ENCODE results near the gene RBMS2.
"Not testable (repeated sequence)": the region's sequence is repeated elsewhere in the genome, so short reads cannot be mapped to it uniquely, and the experiment has no call there.

Gene RBMS2, protein sequence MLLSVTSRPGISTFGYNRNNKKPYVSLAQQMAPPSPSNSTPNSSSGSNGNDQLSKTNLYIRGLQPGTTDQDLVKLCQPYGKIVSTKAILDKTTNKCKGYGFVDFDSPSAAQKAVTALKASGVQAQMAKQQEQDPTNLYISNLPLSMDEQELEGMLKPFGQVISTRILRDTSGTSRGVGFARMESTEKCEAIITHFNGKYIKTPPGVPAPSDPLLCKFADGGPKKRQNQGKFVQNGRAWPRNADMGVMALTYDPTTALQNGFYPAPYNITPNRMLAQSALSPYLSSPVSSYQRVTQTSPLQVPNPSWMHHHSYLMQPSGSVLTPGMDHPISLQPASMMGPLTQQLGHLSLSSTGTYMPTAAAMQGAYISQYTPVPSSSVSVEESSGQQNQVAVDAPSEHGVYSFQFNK

GRCh38 chr12:56521590-56522371 is at the start of gene RBMS2:
RBMS2 (plus strand) TSS chr12:56521820; CDS start chr12:56522024, 204 bp downstream.
- peak; percentile 91 for DNase-seq (ENCODE audit: low spot score)

DNA sequence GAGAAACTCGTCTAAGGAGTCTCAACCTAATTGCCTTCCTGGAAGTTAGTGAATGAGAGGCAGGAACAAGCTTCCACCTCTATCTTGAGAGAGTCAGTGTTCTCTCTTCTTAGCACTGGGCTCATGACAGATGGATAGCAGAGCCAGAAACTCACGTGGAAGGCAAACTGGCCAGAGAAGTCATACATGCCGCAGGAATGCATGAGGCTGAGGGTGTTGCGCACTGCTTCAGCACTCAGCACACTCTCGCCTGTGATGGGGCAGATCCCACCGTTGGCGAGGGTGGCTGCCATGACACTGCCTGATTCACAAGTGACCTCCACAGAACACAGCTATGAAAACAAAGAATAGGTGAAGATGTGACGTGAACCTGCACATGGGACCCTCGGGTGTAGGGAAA is 47.2 kb upstream of the RBMS2 start:
- no peak for DNase-seq (ENCODE audit: low spot score)

- DNase-seq (ENCODE audit: low spot score): no peak
Measured at GRCh38 chr12:56476143-56476542, 45.5 kb upstream of the RBMS2 start.

- DNase-seq (ENCODE audit: low spot score): peak; percentile 21
Measured at GRCh38 chr12:56476972-56477432, 44.6 kb upstream of the RBMS2 start.

DNA sequence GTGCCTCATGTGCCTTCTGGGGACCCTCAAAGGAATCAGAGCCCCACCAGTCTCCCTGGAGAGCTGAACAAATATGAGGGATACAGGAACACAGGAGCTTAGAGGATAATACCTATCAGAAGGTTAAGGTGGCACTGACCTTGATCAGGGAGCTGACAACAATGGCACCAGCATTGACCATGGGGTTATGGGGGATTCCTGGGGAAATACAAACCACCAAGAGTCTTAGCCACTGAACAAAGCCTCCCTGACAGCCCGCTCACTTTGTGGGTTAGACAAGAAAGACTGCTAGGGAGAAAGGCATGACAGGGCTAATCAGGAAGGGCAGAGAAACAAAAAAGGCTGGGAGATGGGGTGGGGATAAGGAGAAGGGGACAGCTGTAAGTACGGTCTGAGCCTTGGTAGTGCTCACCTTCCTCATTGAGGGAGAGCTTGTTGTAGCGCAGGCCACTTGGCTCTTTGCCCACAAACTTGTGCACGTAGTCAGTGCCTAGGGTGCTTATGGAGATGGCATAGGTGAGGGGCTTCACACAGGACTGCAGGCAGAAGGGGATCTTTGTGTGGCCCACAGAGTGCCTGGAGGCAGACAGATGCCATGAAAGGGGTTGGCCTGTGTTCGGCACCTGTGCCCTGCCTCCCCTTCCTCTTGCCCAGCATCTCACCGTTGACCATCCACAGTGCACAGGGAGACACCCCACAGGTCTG is 43.9 kb upstream of the RBMS2 start:
- DNase-seq (ENCODE audit: low spot score): no peak

DNA sequence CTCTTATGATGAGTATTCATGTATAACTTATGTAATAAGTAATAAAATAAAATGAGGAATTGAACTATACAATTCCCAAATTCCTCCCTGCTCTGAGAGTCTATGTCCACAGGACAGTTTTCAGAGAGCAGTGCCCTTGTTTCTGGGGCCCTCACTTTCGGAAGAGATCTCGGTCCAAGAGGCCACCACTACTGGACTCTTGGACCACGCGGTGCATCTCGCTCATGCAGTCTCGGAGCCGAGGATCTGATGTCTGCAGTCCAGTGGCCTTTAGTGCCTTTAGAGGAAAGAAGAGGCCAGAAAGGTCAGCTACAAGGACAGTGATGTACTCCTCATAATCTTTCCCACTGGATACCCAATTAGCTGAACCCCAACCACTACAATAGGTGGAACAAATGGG is 42.0 kb upstream of the RBMS2 start:
- no peak for DNase-seq (ENCODE audit: low spot score)

GRCh38 chr12:56484566-56484965 is 37.1 kb upstream of the RBMS2 start:
- no peak for DNase-seq (ENCODE audit: low spot score)

GRCh38 chr12:56486694-56487093 is 34.9 kb upstream of the RBMS2 start:
- DNase-seq (ENCODE audit: low spot score): no peak

GRCh38 chr12:56487448-56488040 is 34.1 kb upstream of the RBMS2 start:
- DNase-seq (ENCODE audit: low spot score): peak; percentile 32

- peak; percentile 87 for DNase-seq (ENCODE audit: low spot score)
Measured at GRCh38 chr12:56488041-56488955, 33.3 kb upstream of the RBMS2 start, which contains the start of gene GLS2. GLS2 (minus strand) TSS chr12:56488161; CDS start chr12:56488118, 43 bp downstream.

- DNase-seq (ENCODE audit: low spot score): no peak
Measured at GRCh38 chr12:56490360-56490759, 31.3 kb upstream of the RBMS2 start.

DNA sequence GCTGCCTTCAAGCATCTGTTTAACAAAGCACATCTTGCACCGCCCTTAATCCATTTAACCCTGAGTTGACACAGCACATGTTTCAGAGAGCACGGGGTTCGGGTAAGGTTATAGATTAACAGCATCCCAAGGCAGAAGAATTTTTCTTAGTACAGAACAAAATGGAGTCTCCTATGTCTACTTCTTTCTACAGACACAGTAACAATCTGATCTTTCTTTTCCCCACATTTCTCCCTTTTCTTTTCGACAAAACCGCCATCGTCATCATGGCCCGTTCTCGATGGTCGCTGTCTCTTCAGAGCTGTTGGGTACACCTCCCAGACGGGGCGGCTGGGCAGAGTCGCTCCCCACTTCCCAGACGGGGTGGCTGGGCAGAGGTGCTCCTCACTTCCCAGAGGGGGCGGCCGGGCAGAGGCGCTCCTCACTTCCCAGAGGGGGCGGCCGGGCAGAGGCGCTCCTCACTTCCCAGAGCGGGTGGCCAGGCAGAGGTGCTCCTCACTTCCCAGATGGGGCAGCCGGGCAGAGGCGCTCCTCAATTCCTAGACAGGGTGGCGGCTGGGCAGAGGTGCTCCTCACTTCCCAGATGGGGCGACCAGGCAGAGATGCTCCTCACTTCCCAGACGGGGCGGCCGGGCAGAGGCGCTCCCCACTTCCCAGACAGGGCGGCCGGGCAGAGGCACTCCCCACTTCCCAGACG is 28.1 kb upstream of the RBMS2 start:
- not testable (repeated sequence) for DNase-seq (ENCODE audit: low spot score)

- DNase-seq (ENCODE audit: low spot score): not testable (repeated sequence)
Measured at GRCh38 chr12:56494106-56494415, 27.6 kb upstream of the RBMS2 start.

DNA sequence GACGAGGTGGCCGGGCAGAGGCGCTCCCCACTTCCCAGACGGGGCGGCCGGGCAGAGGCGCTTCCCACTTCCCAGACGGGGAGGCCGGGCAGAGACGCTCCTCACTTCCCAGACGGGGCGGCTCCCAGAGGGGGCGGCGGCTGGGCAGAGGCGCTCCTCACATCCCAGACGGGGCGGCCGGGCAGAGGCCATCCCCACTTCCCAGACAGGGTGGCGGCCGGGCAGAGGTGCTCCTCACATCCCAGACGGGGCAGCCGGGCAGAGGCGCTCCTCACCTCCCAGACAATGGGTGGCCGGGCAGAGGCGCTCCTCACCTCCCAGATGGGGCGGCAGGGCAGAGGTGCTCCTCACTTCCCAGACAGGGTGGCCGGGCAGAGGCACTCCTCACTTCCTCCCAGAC is 27.1 kb upstream of the RBMS2 start:
- DNase-seq (ENCODE audit: low spot score): not testable (repeated sequence)

DNA sequence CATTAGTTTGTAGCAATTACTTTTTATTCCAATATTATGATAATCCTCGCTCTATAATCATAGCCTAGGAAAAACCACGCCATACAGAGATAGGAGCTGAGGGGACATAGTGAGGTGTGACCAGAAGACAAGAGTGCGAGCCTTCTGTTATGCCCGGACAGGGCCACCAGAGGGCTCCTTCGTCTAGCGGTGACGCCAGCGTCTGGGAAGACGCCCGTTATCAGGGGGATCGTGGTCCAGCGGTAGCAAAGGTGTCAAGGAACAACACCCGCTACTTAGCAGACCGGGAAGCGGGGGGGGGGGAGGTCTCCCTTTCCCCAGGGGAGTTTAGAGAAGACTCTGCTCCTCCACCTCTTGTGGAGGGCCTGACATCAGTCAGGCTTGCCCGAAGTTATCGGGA is 24.9 kb upstream of the RBMS2 start:
- peak; percentile 27 for DNase-seq (ENCODE audit: low spot score)

DNA sequence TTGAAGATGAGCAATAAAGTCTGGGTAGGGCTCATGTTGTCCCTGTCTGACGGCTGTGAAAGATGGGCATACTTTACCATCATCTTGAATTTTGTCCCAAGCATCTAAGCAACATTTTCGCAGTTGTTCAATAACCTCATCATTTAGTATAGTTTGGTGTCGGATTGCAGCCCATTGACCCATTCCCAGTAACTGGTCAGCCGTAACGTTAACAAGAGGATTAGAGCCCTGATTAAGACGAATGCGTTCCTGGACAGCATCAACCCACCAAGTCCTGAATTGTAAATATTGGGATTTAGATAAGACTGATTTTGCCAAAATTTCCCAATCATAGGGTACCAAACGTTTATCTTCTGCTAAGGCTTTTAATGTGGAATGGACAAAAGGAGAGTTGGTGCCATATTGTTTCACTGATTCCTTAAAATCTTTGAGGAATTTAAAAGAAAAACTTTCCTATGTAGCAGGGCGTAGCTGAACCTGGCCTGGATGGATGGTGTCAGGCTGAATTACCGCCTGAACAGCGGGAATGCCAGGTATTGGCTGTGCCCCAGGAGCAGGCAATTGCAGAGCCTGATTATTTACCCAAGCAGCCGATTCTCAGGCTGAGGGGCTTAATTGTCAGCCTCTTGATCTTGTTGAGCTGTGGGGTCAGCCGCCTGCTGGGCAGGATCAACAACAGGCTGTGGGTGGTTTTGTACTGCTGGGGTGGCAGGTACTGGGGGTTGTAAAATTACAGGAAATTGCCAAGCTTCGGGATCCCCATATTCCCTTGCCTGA is 23.3 kb upstream of the RBMS2 start:
- DNase-seq (ENCODE audit: low spot score): not testable (repeated sequence)

DNA sequence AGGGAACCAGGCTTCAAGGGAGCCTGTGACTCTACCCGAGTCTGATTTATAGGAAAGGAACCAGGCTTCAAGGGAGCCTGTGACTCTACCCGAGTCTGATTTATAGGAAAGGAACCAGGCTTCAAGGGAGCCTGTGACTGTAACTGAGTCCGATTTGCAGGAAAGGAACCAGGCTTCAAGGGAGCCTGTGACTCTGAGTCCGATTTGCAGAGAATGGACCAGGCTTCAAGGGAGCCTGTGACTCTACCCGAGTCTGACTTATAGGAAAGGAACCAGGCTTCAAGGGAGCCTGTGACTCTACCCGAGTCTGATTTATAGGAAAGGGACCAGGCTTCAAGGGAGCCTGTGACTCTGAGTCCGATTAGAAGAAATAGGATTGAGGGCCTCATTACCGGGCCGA is 22.2 kb upstream of the RBMS2 start:
- not testable (repeated sequence) for DNase-seq (ENCODE audit: low spot score)

DNA sequence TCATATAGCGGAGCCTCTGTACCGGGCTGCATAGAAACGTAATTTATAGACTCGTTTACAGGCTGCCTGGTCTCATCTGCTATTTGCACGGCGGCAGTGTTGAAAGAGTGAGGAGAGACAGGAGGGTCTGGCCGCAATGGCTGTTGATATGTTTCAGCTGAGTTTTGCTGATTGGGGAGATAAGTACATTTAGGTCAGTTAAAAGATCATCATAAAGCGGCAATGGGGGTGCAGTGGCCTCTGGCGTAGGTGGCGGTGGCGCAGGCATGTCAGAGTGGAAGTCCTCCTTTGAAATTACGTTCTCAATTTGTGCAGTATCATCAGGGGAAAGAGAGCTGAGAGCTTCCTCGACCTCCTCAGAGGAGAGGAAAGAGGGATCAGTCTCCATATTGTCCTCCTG is 21.7 kb upstream of the RBMS2 start:
- not testable (repeated sequence) for DNase-seq (ENCODE audit: low spot score)

- DNase-seq (ENCODE audit: low spot score): no peak
Measured at GRCh38 chr12:56510786-56511185, 10.8 kb upstream of the RBMS2 start.

GRCh38 chr12:56514014-56514318 is 7.7 kb upstream of the RBMS2 start:
- DNase-seq (ENCODE audit: low spot score): not testable (repeated sequence)

Data from kidney tubule cell (primary cell).